ENCODE results near the gene DDX59. TPM values are rescaled to one million over a fixed set of nuclear protein-coding genes. Genes with fewer than 3 reads are reported as not detected.
A peak's percentile ranks its signal among the peaks of the same experiment; 100 is the strongest.

Gene DDX59
- total RNA-seq, 1 experiment from 2014 or later = 35.9 TPM

GRCh38 chr1:200673952-200674823 is 4.5 kb upstream of the DDX59 start:
- CTCF ChIA-PET = no interaction called here
- intact Hi-C loops (cut with micrococcal nuclease; ENCODE audit: unreplicated experiment) = no loop called here
- no peaks in the 10 kb centered on the region for H3K36me3 ChIP-seq (ENCODE audit: low read depth)
- no peaks in the 10 kb centered on the region for H3K27me3 ChIP-seq (ENCODE audit: insufficient read depth, low read depth)
- H2AFZ ChIP-seq = no peak overlapping the region
- H3K9me2 ChIP-seq (ENCODE audit: insufficient read depth) = no peaks in the 10 kb centered on the region
- POLR2A ChIA-PET (ENCODE audit: unreplicated experiment) = interaction anchor here (0.6 kb wide), 1 partner anchor 75 kb away, joined by 9 read pairs; no protein-coding TSS in a partner anchor
- no peak overlapping the region for H3K4me3 ChIP-seq
- H3K79me2 ChIP-seq (ENCODE audit: low read depth) = 0 out of 2 replicates have a peak, but pooled peaks cover 9% of the 10 kb centered on the region
- TF ChIP-seq CTCF (conservative IDR thresholded peaks at IDR 0.05) (no peak), EZH2 (IDR thresholded peaks at IDR 0.05; ENCODE audit: low read depth) (no peak)
- H3K9me3 ChIP-seq (ENCODE audit: insufficient read depth, low read depth) = no peaks in the 10 kb centered on the region
- peaks cover 9% of the 10 kb centered on the region for H3F3A ChIP-seq (ENCODE audit: insufficient read depth, low read depth)
- no TSS peak for BruUV-seq (replicated peaks)
- H3K4me1 ChIP-seq (replicated peaks; ENCODE audit: insufficient read depth) = peaks cover 11% of the 10 kb centered on the region
- no peaks in the 10 kb centered on the region for H4K20me1 ChIP-seq (ENCODE audit: insufficient read depth)
- H3K27ac ChIP-seq = no peak overlapping the region
- H3K4me2 ChIP-seq = no peak overlapping the region
- no peak for DNase-seq

DNA sequence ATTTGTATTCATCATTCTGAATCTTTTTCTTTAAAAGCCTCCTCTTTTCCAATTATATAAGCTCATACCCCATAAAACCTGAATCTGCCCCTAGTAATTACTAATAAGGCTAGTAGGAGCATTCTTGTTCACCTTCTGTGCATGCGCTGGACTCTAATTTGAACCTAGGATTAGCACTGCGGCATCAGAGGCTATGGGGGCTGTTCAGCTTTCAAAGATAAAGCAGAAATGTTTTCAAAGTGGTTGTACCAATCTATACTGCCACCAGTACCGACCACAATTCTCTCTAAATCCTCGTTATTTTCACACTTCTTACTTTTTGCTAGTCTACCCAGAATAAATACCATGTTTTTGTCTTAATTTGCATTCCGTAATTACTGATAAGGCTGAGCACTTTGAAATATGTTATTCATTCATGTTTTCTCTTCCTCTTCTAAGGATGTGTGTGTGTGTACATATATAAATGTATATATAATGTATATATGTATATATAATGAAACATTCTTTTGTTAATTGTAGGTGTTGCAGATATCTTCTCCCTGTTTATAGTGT is 1.6 kb upstream of the DDX59 start:
- no peak for DNase-seq
- peak overlapping the region; percentile 92 for H3K4me2 ChIP-seq
- H3K27ac ChIP-seq = 0 out of 2 replicates have a peak overlapping the region, but pooled peaks have one; percentile 96
- H3K4me1 ChIP-seq (replicated peaks; ENCODE audit: insufficient read depth) = peaks cover 23% of the 10 kb centered on the region
- TF ChIP-seq CTCF (conservative IDR thresholded peaks at IDR 0.05) (no peak), EZH2 (IDR thresholded peaks at IDR 0.05; ENCODE audit: low read depth) (no peak)
- H3K4me3 ChIP-seq = peak overlapping the region; percentile 1; the same call in 1 of the 2 replicates
- CTCF ChIA-PET = no interaction called here
- peaks cover 35% of the 10 kb centered on the region for H3K79me2 ChIP-seq (ENCODE audit: low read depth)
- intact Hi-C loops (cut with micrococcal nuclease; ENCODE audit: unreplicated experiment) = no loop called here
- peaks cover 16% of the 10 kb centered on the region for H3F3A ChIP-seq (ENCODE audit: insufficient read depth, low read depth)
- H3K36me3 ChIP-seq (ENCODE audit: low read depth) = 0 out of 2 replicates have a peak, but pooled peaks cover under 1% of the 10 kb centered on the region
- no TSS peak for BruUV-seq (replicated peaks)
- no peaks in the 10 kb centered on the region for H3K27me3 ChIP-seq (ENCODE audit: insufficient read depth, low read depth)
- no peaks in the 10 kb centered on the region for H3K9me2 ChIP-seq (ENCODE audit: insufficient read depth)
- no peaks in the 10 kb centered on the region for H3K9me3 ChIP-seq (ENCODE audit: insufficient read depth, low read depth)
- H2AFZ ChIP-seq = no peak overlapping the region
- H4K20me1 ChIP-seq (ENCODE audit: insufficient read depth) = no peaks in the 10 kb centered on the region
- POLR2A ChIA-PET (ENCODE audit: unreplicated experiment) = interaction anchor here (0.6 to 1.2 kb wide), 2 partner anchors 27 to 50 kb away, joined by 5 to 7 read pairs; no protein-coding TSS in a partner anchor

- Histone ChIP-seq H3K4me1 (replicated peaks; ENCODE audit: insufficient read depth) (peaks cover 23% of the 10 kb centered on the region), H3K4me3 (peak overlapping the region; percentile 75), H3K36me3 (ENCODE audit: low read depth) (peaks cover 9% of the 10 kb centered on the region), H3K9me3 (ENCODE audit: insufficient read depth, low read depth) (no peaks in the 10 kb centered on the region), H3K4me2 (peak overlapping the region; percentile 92), H3K79me2 (ENCODE audit: low read depth) (peaks cover 40% of the 10 kb centered on the region), H3K9me2 (ENCODE audit: insufficient read depth) (no peaks in the 10 kb centered on the region), H3K27ac (peak overlapping the region; percentile 96), H4K20me1 (ENCODE audit: insufficient read depth) (no peaks in the 10 kb centered on the region), H3F3A (ENCODE audit: insufficient read depth, low read depth) (peaks cover 16% of the 10 kb centered on the region), H2AFZ (peak overlapping the region; percentile 84), H3K27me3 (ENCODE audit: insufficient read depth, low read depth) (no peaks in the 10 kb centered on the region)
- intact Hi-C loops (cut with micrococcal nuclease; ENCODE audit: unreplicated experiment) = loop anchor here (1.0 kb wide), 1 partner anchor 69 kb away; no protein-coding TSS in a partner anchor
- DNase-seq = peak in 1 of 2 experiments; percentile 48
- no peak for TF ChIP-seq CTCF (conservative IDR thresholded peaks at IDR 0.05)
- no peak for TF ChIP-seq EZH2 (IDR thresholded peaks at IDR 0.05; ENCODE audit: low read depth)
- ChIA-PET POLR2A (ENCODE audit: unreplicated experiment) (interaction anchor here (0.6 to 2.0 kb wide), 10 partner anchors 11 to 110 kb away, joined by 3 to 25 read pairs (median 5); no protein-coding TSS in a partner anchor), CTCF (interaction anchor here (1.0 kb wide), 1 partner anchor 16 kb away, joined by 3 read pairs; no protein-coding TSS in a partner anchor)
- BruUV-seq (replicated peaks) = TSS peak; percentile 79
Observed at GRCh38 chr1:200670242-200671118, 773 bp upstream of the DDX59 start.
